ENCODE data around the gene ABCC1. TPM values are rescaled to one million over a fixed set of nuclear protein-coding genes. Genes with fewer than 3 reads are reported as not detected.

ABCC1 gene
- total and polyA plus RNA-seq, 3 donors from 2014 or later = 54.7 to 90.6 (median 88.0) TPM

DNA sequence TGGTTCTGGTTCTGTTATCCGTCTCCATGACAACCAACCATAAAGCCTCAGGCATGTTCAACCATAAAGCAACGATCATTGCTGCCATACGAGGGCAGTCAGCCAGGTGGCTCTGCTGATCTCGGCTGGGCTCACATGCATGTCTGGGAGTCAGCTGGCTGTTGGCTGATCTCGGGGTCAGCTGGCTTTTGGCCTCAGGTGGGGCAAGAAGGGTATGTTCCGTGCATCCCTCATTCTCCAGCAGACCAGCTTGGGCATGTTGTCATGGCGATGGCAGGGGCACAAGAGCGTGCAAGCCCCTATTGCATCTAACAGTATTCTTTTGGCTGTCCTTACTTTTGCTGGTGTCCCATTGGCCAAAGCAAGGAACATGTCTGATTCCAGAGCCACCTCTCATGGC lies 187.7 kb downstream of the ABCC1 start:
- DNase-seq = no peak
- WGBS, 2 donors = 84 to 100% methylated on average over 1 to 8 of the region's 8 CpGs
- H3K4me3 ChIP-seq = no peak overlapping the region
- TF ChIP-seq, protein P1, sequence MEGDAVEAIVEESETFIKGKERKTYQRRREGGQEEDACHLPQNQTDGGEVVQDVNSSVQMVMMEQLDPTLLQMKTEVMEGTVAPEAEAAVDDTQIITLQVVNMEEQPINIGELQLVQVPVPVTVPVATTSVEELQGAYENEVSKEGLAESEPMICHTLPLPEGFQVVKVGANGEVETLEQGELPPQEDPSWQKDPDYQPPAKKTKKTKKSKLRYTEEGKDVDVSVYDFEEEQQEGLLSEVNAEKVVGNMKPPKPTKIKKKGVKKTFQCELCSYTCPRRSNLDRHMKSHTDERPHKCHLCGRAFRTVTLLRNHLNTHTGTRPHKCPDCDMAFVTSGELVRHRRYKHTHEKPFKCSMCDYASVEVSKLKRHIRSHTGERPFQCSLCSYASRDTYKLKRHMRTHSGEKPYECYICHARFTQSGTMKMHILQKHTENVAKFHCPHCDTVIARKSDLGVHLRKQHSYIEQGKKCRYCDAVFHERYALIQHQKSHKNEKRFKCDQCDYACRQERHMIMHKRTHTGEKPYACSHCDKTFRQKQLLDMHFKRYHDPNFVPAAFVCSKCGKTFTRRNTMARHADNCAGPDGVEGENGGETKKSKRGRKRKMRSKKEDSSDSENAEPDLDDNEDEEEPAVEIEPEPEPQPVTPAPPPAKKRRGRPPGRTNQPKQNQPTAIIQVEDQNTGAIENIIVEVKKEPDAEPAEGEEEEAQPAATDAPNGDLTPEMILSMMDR (IDR thresholded peaks at IDR 0.05) = no peak
- no peak for TF ChIP-seq POLR2A (IDR thresholded peaks at IDR 0.05)
- H3K4me1 ChIP-seq = peaks cover 13% of the 10 kb centered on the region
- intact Hi-C loops (cut with DNase I; ENCODE audit: low total_unique reads) = no loop called here
- H3K27ac ChIP-seq = no peak overlapping the region
- no peaks in the 10 kb centered on the region for H3K9me3 ChIP-seq
- no peaks in the 10 kb centered on the region for H3K36me3 ChIP-seq (ENCODE audit: low read depth, missing control alignments)
- H3K27me3 ChIP-seq = no peaks in the 10 kb centered on the region

GRCh38 chr16:16138034-16138635 lies 188.7 kb downstream of the ABCC1 start:
- intact Hi-C loops (cut with DNase I; ENCODE audit: low total_unique reads) = no loop called here
- Histone ChIP-seq H3K9me3 (no peaks in the 10 kb centered on the region), H3K36me3 (ENCODE audit: low read depth, missing control alignments) (no peaks in the 10 kb centered on the region), H3K4me1 (peaks cover 7% of the 10 kb centered on the region), H3K27me3 (no peaks in the 10 kb centered on the region), H3K27ac (no peak overlapping the region), H3K4me3 (no peak overlapping the region)
- WGBS, 2 donors = 98% methylated on average over 15 of the region's 15 CpGs
- no peak for DNase-seq
- TF ChIP-seq, protein P1 (IDR thresholded peaks at IDR 0.05) = no peak
- TF ChIP-seq POLR2A (IDR thresholded peaks at IDR 0.05) = no peak

- intact Hi-C loops (cut with DNase I; ENCODE audit: low total_unique reads) = no loop called here
- Histone ChIP-seq H3K9me3 (no peaks in the 10 kb centered on the region), H3K36me3 (ENCODE audit: low read depth, missing control alignments) (no peaks in the 10 kb centered on the region), H3K4me3 (no peak overlapping the region), H3K27me3 (no peaks in the 10 kb centered on the region), H3K27ac (no peak overlapping the region), H3K4me1 (no peaks in the 10 kb centered on the region)
- DNase-seq = no peak
- TF ChIP-seq, protein P1 (IDR thresholded peaks at IDR 0.05) = no peak
- no peak for TF ChIP-seq POLR2A (IDR thresholded peaks at IDR 0.05)
- 94 to 98% methylated on average over 10 of the region's 10 CpGs for WGBS, 2 donors
Observed at GRCh38 chr16:16139061-16139460, 189.6 kb downstream of the ABCC1 start.

- H3K4me3 ChIP-seq = no peak overlapping the region
- no peaks in the 10 kb centered on the region for H3K4me1 ChIP-seq
- TF ChIP-seq POLR2A (IDR thresholded peaks at IDR 0.05) = no peak
- TF ChIP-seq, protein P1 (IDR thresholded peaks at IDR 0.05) = no peak
- no peaks in the 10 kb centered on the region for H3K36me3 ChIP-seq (ENCODE audit: low read depth, missing control alignments)
- no peak for DNase-seq
- intact Hi-C loops (cut with DNase I; ENCODE audit: low total_unique reads) = no loop called here
- 89 to 90% methylated on average over 7 of the region's 7 CpGs for WGBS, 2 donors
- no peaks in the 10 kb centered on the region for H3K9me3 ChIP-seq
- H3K27ac ChIP-seq = no peak overlapping the region
- H3K27me3 ChIP-seq = no peaks in the 10 kb centered on the region
Observed at GRCh38 chr16:16139806-16140205, 190.4 kb downstream of the ABCC1 start.

DNA sequence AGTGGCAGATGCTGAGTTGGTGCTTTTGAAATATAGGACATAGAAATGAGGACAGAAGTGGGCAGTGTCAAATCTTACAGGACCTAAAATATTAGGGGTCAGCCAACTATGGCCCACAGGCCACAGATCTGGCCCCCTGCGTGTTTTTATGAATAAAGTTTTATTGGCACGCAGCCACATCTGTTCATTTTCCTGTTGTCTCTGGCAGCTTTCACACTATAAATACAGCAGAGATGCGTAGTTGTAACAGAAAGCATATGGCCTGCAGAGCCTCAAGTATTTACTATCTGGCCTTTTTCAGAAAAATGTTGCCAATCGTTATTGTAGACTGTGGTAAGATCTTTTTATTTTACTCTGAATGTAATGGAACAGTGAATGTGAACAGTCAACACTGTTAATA lies 191.1 kb downstream of the ABCC1 start:
- Histone ChIP-seq H3K36me3 (ENCODE audit: low read depth, missing control alignments) (no peaks in the 10 kb centered on the region), H3K27ac (no peak overlapping the region), H3K27me3 (no peaks in the 10 kb centered on the region), H3K9me3 (no peaks in the 10 kb centered on the region), H3K4me1 (no peaks in the 10 kb centered on the region), H3K4me3 (no peak overlapping the region)
- DNase-seq = no peak
- no peak for TF ChIP-seq POLR2A (IDR thresholded peaks at IDR 0.05)
- TF ChIP-seq, protein P1 (IDR thresholded peaks at IDR 0.05) = no peak
- intact Hi-C loops (cut with DNase I; ENCODE audit: low total_unique reads) = no loop called here
- 87 to 89% methylated on average over 4 of the region's 4 CpGs for WGBS, 2 donors
